A549 (cell line): Measurements from ENCODE around the gene ANTKMT. TPM values are rescaled to one million over a fixed set of nuclear protein-coding genes. Genes with fewer than 3 reads are reported as not detected.

ENCODE experiments used
- ATAC-seq, 2 experiments: fragments of 200-7000 bp in 1 of 2; fragments of >200 bp in 1 of 2; cut with Nextera tagmentation in 1 of 2; cut with Tn5 transposase in 1 of 2; 3 replicates each; pipeline versions ENCODE4 v1.8.0 to v1.9.1; 2018 to 2020; ENCODE audit warnings: mild to moderate bottlenecking in 1 of 2, moderate library complexity in 1 of 2
- CTCF ChIA-PET: fragments of 300-600 bp; sonication (Branson Sonifier 250); formaldehyde crosslinking; extraction: SDS; loops from one replicate; lab custom pipeline; 2021; ENCODE audit warnings: antibody characterized with exemption, inconsistent platforms; lab: Yijun Ruan, JAX
- POLR2A ChIA-PET: fragments of 350-600 bp; formaldehyde crosslinking; extraction: SDS; loops from one replicate; lab custom pipeline; 2021; ENCODE audit warnings: antibody characterized with exemption, inconsistent platforms; lab: Yijun Ruan, JAX
- DNase-seq, 2 experiments: peaks; one replicate each; pipeline versions ENCODE4 v3.0.0 to v3.0.0-alpha.2; 2011 to 2016; ENCODE audit warnings: low read depth in 1 of 2, low spot score in 1 of 2
- FAIRE-seq: peaks from 2 replicates; lab custom pipeline; 2011; peaks lifted over from hg19 to GRCh38; lab: Jason Lieb, UNC
- H3K27ac ChIP-seq, 2 experiments: fragments of >200 bp; sonication (Bioruptor Twin); formaldehyde crosslinking; 3 replicates each; pipeline ENCODE4 v1.5.1; 2016 to 2017
- H3K4me1 ChIP-seq: fragments of >200 bp; sonication (Bioruptor Twin); formaldehyde crosslinking; 3 replicates; pipeline ENCODE4 v1.6.1; 2016
- H3K4me2 ChIP-seq: fragments of >200 bp; sonication (Bioruptor Twin); formaldehyde crosslinking; 3 replicates; pipeline ENCODE4 v1.6.1; 2016
- H3K4me3 ChIP-seq: fragments of >200 bp; sonication (Bioruptor Twin); formaldehyde crosslinking; 3 replicates; pipeline ENCODE4 v1.5.1; 2016
- H3K9me3 ChIP-seq: fragments of >200 bp; sonication (Bioruptor Twin); formaldehyde crosslinking; 3 replicates; pipeline ENCODE4 v1.6.1; 2016
- CEBPB ChIP-seq, 2 experiments: fragments of >200 bp in 1 of 2; sonication (Bioruptor Twin) in 1 of 2; formaldehyde crosslinking in 1 of 2; IDR thresholded peaks; 2 replicates each; pipeline ENCODE4 v1.6.1; 2012 to 2016
- EHF ChIP-seq: fragments of 250-450 bp; sonication (Bioruptor Pico); IDR thresholded peaks from 2 replicates; pipeline ENCODE4 v1.5.0; 2020; ENCODE audit warnings: mild to moderate bottlenecking
- EHMT2 ChIP-seq: fragments of 200-600 bp; sonication (generic); IDR thresholded peaks from 2 replicates; pipeline ENCODE4 v1.6.1; 2016; ENCODE audit warnings: antibody characterized with exemption, low read depth, mild to moderate bottlenecking, moderate library complexity
- FOSB ChIP-seq: fragments of 250-450 bp; sonication (Bioruptor Pico); IDR thresholded peaks from 2 replicates; pipeline ENCODE4 v1.5.0; 2020; ENCODE audit warnings: mild to moderate bottlenecking, moderate library complexity
- FOXS1 ChIP-seq: fragments of 250-450 bp; sonication (Bioruptor Pico); IDR thresholded peaks from 2 replicates; pipeline ENCODE4 v1.5.0; 2020; ENCODE audit warnings: mild to moderate bottlenecking, moderate library complexity
- GATA3 ChIP-seq: IDR thresholded peaks from 2 replicates; pipeline ENCODE4 v1.6.1; 2012; ENCODE audit warnings: borderline replicate concordance
- HOXB13 ChIP-seq: fragments of 250-450 bp; sonication (Bioruptor Pico); IDR thresholded peaks from 2 replicates; pipeline ENCODE4 v1.5.0; 2020; ENCODE audit warnings: low read depth, mild to moderate bottlenecking, moderate library complexity
- JUN ChIP-seq, 2 experiments: fragments of >200 bp; sonication (Bioruptor Twin); formaldehyde crosslinking; IDR thresholded peaks; 2 replicates in 1 of 2; 3 replicates in 1 of 2; pipeline ENCODE4 v1.6.1; 2016 to 2017
- JUNB ChIP-seq: fragments of >200 bp; sonication (Bioruptor Twin); formaldehyde crosslinking; IDR thresholded peaks from 2 replicates; pipeline ENCODE4 v1.6.1; 2016
- KDM1A ChIP-seq: fragments of 200-600 bp; sonication (generic); IDR thresholded peaks from 2 replicates; pipeline ENCODE4 v1.6.1; 2016; ENCODE audit warnings: low read depth, mild to moderate bottlenecking
- KDM5A ChIP-seq: fragments of 200-600 bp; sonication (generic); IDR thresholded peaks from 2 replicates; pipeline ENCODE4 v1.6.1; 2016; ENCODE audit warnings: antibody characterized with exemption, mild to moderate bottlenecking
- MAFK ChIP-seq: fragments of 450-650 bp; IDR thresholded peaks from 2 replicates; pipeline ENCODE4 v1.6.1; 2014; ENCODE audit not compliant: partially characterized antibody
- NFE2L2 ChIP-seq: fragments of 150-350 bp; conservative IDR thresholded peaks from 2 replicates; pipeline ENCODE4 v1.6.1; 2014; ENCODE audit warnings: low read length
- NR3C1 ChIP-seq: fragments of >200 bp; sonication (Bioruptor Twin); formaldehyde crosslinking; IDR thresholded peaks from 3 replicates; pipeline ENCODE4 v1.6.1; 2017
- PHF8 ChIP-seq: fragments of 200-600 bp; sonication (generic); IDR thresholded peaks from 2 replicates; pipeline ENCODE4 v1.6.1; 2016; ENCODE audit warnings: low read depth, mild to moderate bottlenecking, antibody characterized with exemption, moderate library complexity, borderline replicate concordance
- POLR2AphosphoS2 ChIP-seq: conservative IDR thresholded peaks from 2 replicates; pipeline ENCODE4 v1.6.1; 2012; ENCODE audit warnings: low read length, improper control_type of control experiment, inconsistent platforms
- RNF2 ChIP-seq: fragments of 200-600 bp; sonication (generic); IDR thresholded peaks from 2 replicates; pipeline ENCODE4 v1.6.1; 2016; ENCODE audit warnings: low read depth, mild to moderate bottlenecking, antibody characterized with exemption, moderate library complexity, borderline replicate concordance
- TP53 ChIP-seq: fragments of 250-450 bp; sonication (Bioruptor Pico); IDR thresholded peaks from 2 replicates; pipeline ENCODE4 v1.5.0; 2021; ENCODE audit warnings: mild to moderate bottlenecking, moderate library complexity
- ZFP36 ChIP-seq: fragments of 450-650 bp; IDR thresholded peaks from 2 replicates; pipeline ENCODE4 v1.6.1; 2014; ENCODE audit warnings: borderline replicate concordance; ENCODE audit not compliant: partially characterized antibody
- WGBS: methylation state at CpG from one replicate; pipeline ENCODE4 v1.1.6; 2017; ENCODE audit errors: missing lambda C conversion rate; 5-methylcytosine and 5-hydroxymethylcytosine counted together
- polyA plus RNA-seq, 4 experiments: library from polyadenylated mRNA; depleted of rRNA in 3 of 4; stranded (reverse); fragments of >200 nt; fragmentation: RNase III in 1 of 4; extraction: RNeasy Plus Mini Kit Qiagen cat#74134 plus additional on column Dnase treatment in 1 of 4; gene quantifications; 2 replicates in 3 of 4; 3 replicates in 1 of 4; pipeline ENCODE4 v1.2.3, GENCODE V29; 2011 to 2017
- TF ChIP-seq, protein P1 (sequence below): fragments of 250-450 bp; sonication (Bioruptor Pico); IDR thresholded peaks from 2 replicates; pipeline ENCODE4 v1.5.0; 2021; ENCODE audit warnings: mild to moderate bottlenecking, moderate library complexity, borderline replicate concordance
- TF ChIP-seq, protein P2 (sequence below): IDR thresholded peaks from 2 replicates; pipeline ENCODE4 v1.6.1; 2012
- TF ChIP-seq, protein P3 (sequence below): IDR thresholded peaks from 2 replicates; pipeline ENCODE4 v1.6.1; 2012

The ANTKMT gene
- polyA plus RNA-seq, 2 of the 4 experiments (the other 2 are of a cell fraction), result 11.9 to 55.8 TPM

DNA sequence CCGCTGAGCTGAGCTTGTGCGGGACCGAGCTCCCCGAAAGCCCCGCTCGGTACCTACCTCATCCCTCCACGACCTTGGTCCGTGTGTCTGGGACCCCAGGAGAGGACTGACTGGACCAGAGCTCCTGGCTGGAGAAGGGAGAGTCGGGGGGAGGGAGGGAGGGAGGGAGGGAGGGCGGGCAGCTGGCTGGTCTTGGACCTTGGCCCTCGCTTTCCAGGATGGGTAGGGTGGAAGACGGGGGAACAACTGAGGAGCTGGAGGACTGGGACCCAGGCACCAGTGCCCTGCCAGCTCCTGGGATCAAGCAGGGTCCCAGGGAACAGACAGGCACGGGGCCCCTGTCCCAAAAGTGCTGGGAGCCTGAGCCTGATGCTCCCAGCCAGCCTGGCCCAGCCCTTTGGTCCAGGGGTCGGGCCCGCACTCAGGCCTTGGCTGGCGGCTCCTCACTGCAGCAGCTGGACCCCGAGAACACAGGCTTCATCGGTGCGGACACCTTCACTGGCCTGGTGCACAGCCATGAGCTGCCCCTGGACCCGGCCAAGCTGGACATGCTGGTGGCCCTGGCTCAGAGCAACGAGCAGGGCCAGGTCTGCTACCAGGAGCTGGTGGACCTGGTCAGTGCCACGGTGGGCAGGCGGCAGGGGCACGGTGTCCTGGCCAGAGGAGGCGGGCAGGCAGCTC is 44.9 kb upstream of the ANTKMT start:
- ChIA-PET CTCF (interaction anchor here (1.0 to 2.6 kb wide), 6 partner anchors 10 to 83 kb away, joined by 3 to 21 read pairs (median 6); partner anchors contain the start of gene RHOT2), POLR2A (interaction anchor here (1.2 to 1.3 kb wide), 2 partner anchors 16 to 27 kb away, joined by 3 to 6 read pairs; partner anchors contain the start of gene WDR90)
- Histone ChIP-seq H3K9me3 (no peaks in the 10 kb centered on the region), H3K4me2 (peak overlapping the region; percentile 98), H3K4me3 (peak overlapping the region; percentile 50), H3K4me1 (peaks cover 25% of the 10 kb centered on the region), H3K27ac (peak overlapping the region; percentile 63 to 84; a peak in 5 of 6 replicates)
- no peak for DNase-seq
- 80% methylated on average over 14 of the region's 25 CpGs for WGBS
- ATAC-seq, result no peak
- no peak for TF ChIP-seq NFE2L2
- FAIRE-seq, result no peak

DNA sequence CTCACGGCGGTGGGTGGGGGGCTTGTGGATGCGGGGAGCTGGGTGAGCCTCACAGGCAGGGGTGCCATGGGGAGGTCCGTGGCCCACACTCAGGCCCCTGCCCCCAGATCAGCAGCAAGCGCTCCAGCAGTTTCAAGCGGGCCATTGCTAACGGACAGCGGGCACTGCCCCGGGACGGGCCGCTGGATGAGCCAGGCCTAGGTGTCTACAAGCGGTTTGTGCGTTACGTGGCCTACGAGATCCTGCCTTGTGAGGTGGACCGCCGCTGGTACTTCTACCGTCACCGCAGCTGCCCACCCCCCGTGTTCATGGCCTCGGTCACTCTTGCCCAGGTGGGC is 44.4 kb upstream of the ANTKMT start:
- FAIRE-seq, result no peak
- 92% methylated on average over 9 of the region's 21 CpGs for WGBS
- POLR2A ChIA-PET, result no interaction called here
- DNase-seq, result no peak
- no peak overlapping the region for H3K4me2 ChIP-seq
- H3K9me3 ChIP-seq, result no peaks in the 10 kb centered on the region
- CTCF ChIA-PET, result interaction anchor here (1.2 to 2.6 kb wide), 4 partner anchors 10 to 24 kb away, joined by 3 to 21 read pairs (median 9); partner anchors contain the start of gene RHOT2
- TF ChIP-seq HOXB13 (CRISPR knock-in tag), result no peak
- no peak for TF ChIP-seq RNF2
- no peak for TF ChIP-seq POLR2AphosphoS2
- no peak for TF ChIP-seq MAFK
- TF ChIP-seq NR3C1, result no peak
- TF ChIP-seq, protein P1, sequence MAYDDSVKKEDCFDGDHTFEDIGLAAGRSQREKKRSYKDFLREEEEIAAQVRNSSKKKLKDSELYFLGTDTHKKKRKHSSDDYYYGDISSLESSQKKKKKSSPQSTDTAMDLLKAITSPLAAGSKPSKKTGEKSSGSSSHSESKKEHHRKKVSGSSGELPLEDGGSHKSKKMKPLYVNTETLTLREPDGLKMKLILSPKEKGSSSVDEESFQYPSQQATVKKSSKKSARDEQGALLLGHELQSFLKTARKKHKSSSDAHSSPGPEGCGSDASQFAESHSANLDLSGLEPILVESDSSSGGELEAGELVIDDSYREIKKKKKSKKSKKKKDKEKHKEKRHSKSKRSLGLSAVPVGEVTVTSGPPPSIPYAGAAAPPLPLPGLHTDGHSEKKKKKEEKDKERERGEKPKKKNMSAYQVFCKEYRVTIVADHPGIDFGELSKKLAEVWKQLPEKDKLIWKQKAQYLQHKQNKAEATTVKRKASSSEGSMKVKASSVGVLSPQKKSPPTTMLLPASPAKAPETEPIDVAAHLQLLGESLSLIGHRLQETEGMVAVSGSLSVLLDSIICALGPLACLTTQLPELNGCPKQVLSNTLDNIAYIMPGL (CRISPR knock-in tag), result no peak
- TF ChIP-seq FOXS1 (CRISPR knock-in tag), result no peak
- no peak for TF ChIP-seq KDM1A
- no peak for TF ChIP-seq KDM5A
- no peak for TF ChIP-seq GATA3
- no peak for TF ChIP-seq TP53 (CRISPR knock-in tag)
- TF ChIP-seq EHMT2, result no peak
- no peak for TF ChIP-seq JUNB
- no peak for TF ChIP-seq PHF8
- TF ChIP-seq, protein P2, sequence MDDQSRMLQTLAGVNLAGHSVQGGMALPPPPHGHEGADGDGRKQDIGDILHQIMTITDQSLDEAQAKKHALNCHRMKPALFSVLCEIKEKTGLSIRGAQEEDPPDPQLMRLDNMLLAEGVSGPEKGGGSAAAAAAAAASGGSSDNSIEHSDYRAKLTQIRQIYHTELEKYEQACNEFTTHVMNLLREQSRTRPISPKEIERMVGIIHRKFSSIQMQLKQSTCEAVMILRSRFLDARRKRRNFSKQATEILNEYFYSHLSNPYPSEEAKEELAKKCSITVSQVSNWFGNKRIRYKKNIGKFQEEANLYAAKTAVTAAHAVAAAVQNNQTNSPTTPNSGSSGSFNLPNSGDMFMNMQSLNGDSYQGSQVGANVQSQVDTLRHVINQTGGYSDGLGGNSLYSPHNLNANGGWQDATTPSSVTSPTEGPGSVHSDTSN, result no peak
- no peak for TF ChIP-seq ZFP36
- no peak for TF ChIP-seq FOSB (CRISPR knock-in tag)
- TF ChIP-seq EHF, result no peak
- H3K27ac ChIP-seq, result no peak overlapping the region
- ATAC-seq, result no peak
- H3K4me1 ChIP-seq, result peaks cover 30% of the 10 kb centered on the region
- H3K4me3 ChIP-seq, result no peak overlapping the region

DNA sequence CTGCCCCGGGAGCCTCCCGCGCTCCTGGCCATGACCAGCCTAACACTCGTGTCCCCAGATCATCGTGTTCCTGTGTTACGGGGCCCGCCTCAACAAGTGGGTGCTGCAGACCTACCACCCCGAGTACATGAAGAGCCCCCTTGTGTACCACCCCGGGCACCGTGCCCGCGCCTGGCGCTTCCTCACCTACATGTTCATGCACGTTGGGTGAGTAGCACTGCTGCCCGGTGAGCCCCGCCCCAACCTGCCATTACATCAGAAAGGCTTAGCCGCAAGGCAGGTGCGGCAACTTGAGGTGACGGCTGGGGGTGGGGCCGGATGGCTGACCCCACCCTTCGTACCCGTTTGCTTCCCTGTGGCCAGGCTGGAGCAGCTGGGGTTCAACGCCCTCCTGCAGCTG is 44.0 kb upstream of the ANTKMT start:
- FAIRE-seq, result no peak

More for the DNA sequence above, 44.0 kb upstream of the ANTKMT start:
- Histone ChIP-seq H3K27ac (no peak overlapping the region), H3K4me2 (no peak overlapping the region)
- WGBS, result 92% methylated on average over 22 of the region's 23 CpGs
- TF ChIP-seq CEBPB (IDR thresholded peaks at IDR 0.05) (no peak), JUN (IDR thresholded peaks at IDR 0.05) (no peak)
- TF ChIP-seq, protein P3, sequence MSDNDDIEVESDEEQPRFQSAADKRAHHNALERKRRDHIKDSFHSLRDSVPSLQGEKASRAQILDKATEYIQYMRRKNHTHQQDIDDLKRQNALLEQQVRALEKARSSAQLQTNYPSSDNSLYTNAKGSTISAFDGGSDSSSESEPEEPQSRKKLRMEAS, result no peak
- TF ChIP-seq, all 56 proteins: peak for 0
- Histone ChIP-seq H3K4me3 (no peak overlapping the region), H3K4me1 (peaks cover 34% of the 10 kb centered on the region), H3K9me3 (no peaks in the 10 kb centered on the region)
- DNase-seq, result no peak
- POLR2A ChIA-PET, result no interaction called here
- no peak for ATAC-seq
- CTCF ChIA-PET, result interaction anchor here (1.7 to 2.6 kb wide), 3 partner anchors 10 to 16 kb away, joined by 8 to 21 read pairs (median 10); partner anchors contain the start of gene RHOT2
